ENCODE measurements around the gene RUVBL2. TPM values are rescaled to one million over a fixed set of nuclear protein-coding genes. Genes with fewer than 3 reads are reported as not detected.

Gene RUVBL2
- total and polyA plus RNA-seq, 9 donors, result 55.3 to 72.5 (median 66.4) TPM

GRCh38 chr19:48988860-48989259 is 4.8 kb upstream of the RUVBL2 start:
- Histone ChIP-seq H3K4me3 (ENCODE audit: low read length) (no peak overlapping the region), H3K27ac (ENCODE audit: low read length) (peak overlapping the region; percentile 98), H3K27me3 (ENCODE audit: control insufficient read depth, insufficient read depth, low read length) (no peaks in the 10 kb centered on the region), H3K4me1 (ENCODE audit: control insufficient read depth, insufficient read depth, low read length) (peaks cover 42% of the 10 kb centered on the region), H3K36me3 (ENCODE audit: control insufficient read depth, insufficient read depth, low read length) (peaks cover 59% of the 10 kb centered on the region), H3K9me3 (replicated peaks; ENCODE audit: control insufficient read depth, low read depth, low read length) (no peaks in the 10 kb centered on the region)
- WGBS (ENCODE audit: insufficient coverage), result 88% methylated on average over 8 of the region's 9 CpGs
- no peak for DNase-seq

GRCh38 chr19:48989701-48990291 is 3.9 kb upstream of the RUVBL2 start:
- DNase-seq, result peak; percentile 82
- peaks cover 50% of the 10 kb centered on the region for H3K4me1 ChIP-seq (ENCODE audit: control insufficient read depth, insufficient read depth, low read length)
- peak overlapping the region; percentile 8 for H3K4me3 ChIP-seq (ENCODE audit: low read length)
- H3K36me3 ChIP-seq (ENCODE audit: control insufficient read depth, insufficient read depth, low read length), result peaks cover 56% of the 10 kb centered on the region
- no peaks in the 10 kb centered on the region for H3K27me3 ChIP-seq (ENCODE audit: control insufficient read depth, insufficient read depth, low read length)
- peak overlapping the region; percentile 98 for H3K27ac ChIP-seq (ENCODE audit: low read length)
- 77% methylated on average over 11 of the region's 17 CpGs for WGBS (ENCODE audit: insufficient coverage)
- H3K9me3 ChIP-seq (replicated peaks; ENCODE audit: control insufficient read depth, low read depth, low read length), result no peaks in the 10 kb centered on the region

- peak overlapping the region; percentile 98 for H3K27ac ChIP-seq (ENCODE audit: low read length)
- WGBS (ENCODE audit: insufficient coverage), result 71% methylated on average over 4 of the region's 4 CpGs
- H3K4me1 ChIP-seq (ENCODE audit: control insufficient read depth, insufficient read depth, low read length), result peaks cover 52% of the 10 kb centered on the region
- no peaks in the 10 kb centered on the region for H3K27me3 ChIP-seq (ENCODE audit: control insufficient read depth, insufficient read depth, low read length)
- no peaks in the 10 kb centered on the region for H3K9me3 ChIP-seq (replicated peaks; ENCODE audit: control insufficient read depth, low read depth, low read length)
- peak overlapping the region; percentile 8 for H3K4me3 ChIP-seq (ENCODE audit: low read length)
- peaks cover 50% of the 10 kb centered on the region for H3K36me3 ChIP-seq (ENCODE audit: control insufficient read depth, insufficient read depth, low read length)
- DNase-seq, result no peak
Measured at GRCh38 chr19:48990400-48990799, 3.3 kb upstream of the RUVBL2 start.

- WGBS (ENCODE audit: insufficient coverage), result 88% methylated on average over 15 of the region's 22 CpGs
- no peak for DNase-seq
- H3K4me1 ChIP-seq (ENCODE audit: control insufficient read depth, insufficient read depth, low read length), result peaks cover 52% of the 10 kb centered on the region
Measured at GRCh38 chr19:48991011-48991609, 2.6 kb upstream of the RUVBL2 start.

GRCh38 chr19:48991873-48992580 is 1.7 kb upstream of the RUVBL2 start:
- Histone ChIP-seq H3K27ac (ENCODE audit: low read length) (peak overlapping the region; percentile 98), H3K36me3 (ENCODE audit: control insufficient read depth, insufficient read depth, low read length) (peaks cover 34% of the 10 kb centered on the region), H3K4me1 (ENCODE audit: control insufficient read depth, insufficient read depth, low read length) (peaks cover 52% of the 10 kb centered on the region), H3K4me3 (ENCODE audit: low read length) (peak overlapping the region; percentile 98), H3K9me3 (replicated peaks; ENCODE audit: control insufficient read depth, low read depth, low read length) (no peaks in the 10 kb centered on the region), H3K27me3 (ENCODE audit: control insufficient read depth, insufficient read depth, low read length) (no peaks in the 10 kb centered on the region)
- DNase-seq, result peak; percentile 92
- WGBS (ENCODE audit: insufficient coverage), result 9% methylated on average over 5 of the region's 8 CpGs

More at GRCh38 chr19:48991011-48991609, 2.6 kb upstream of the RUVBL2 start:
- Histone ChIP-seq H3K27ac (ENCODE audit: low read length) (peak overlapping the region; percentile 98), H3K4me3 (ENCODE audit: low read length) (peak overlapping the region; percentile 98), H3K27me3 (ENCODE audit: control insufficient read depth, insufficient read depth, low read length) (no peaks in the 10 kb centered on the region), H3K36me3 (ENCODE audit: control insufficient read depth, insufficient read depth, low read length) (peaks cover 43% of the 10 kb centered on the region), H3K9me3 (replicated peaks; ENCODE audit: control insufficient read depth, low read depth, low read length) (no peaks in the 10 kb centered on the region)

- Histone ChIP-seq H3K36me3 (ENCODE audit: control insufficient read depth, insufficient read depth, low read length) (peaks cover 30% of the 10 kb centered on the region), H3K4me1 (ENCODE audit: control insufficient read depth, insufficient read depth, low read length) (peaks cover 52% of the 10 kb centered on the region), H3K27ac (ENCODE audit: low read length) (peak overlapping the region; percentile 98), H3K27me3 (ENCODE audit: control insufficient read depth, insufficient read depth, low read length) (no peaks in the 10 kb centered on the region), H3K9me3 (replicated peaks; ENCODE audit: control insufficient read depth, low read depth, low read length) (no peaks in the 10 kb centered on the region), H3K4me3 (ENCODE audit: low read length) (peak overlapping the region; percentile 98)
- 0% methylated on average over 15 of the region's 20 CpGs for WGBS (ENCODE audit: insufficient coverage)
- DNase-seq, result no peak
Measured at GRCh38 chr19:48992581-48993174, 1.0 kb upstream of the RUVBL2 start.

GRCh38 chr19:48994035-48994386 is 324 bp downstream of the RUVBL2 start:
- Histone ChIP-seq H3K4me1 (ENCODE audit: control insufficient read depth, insufficient read depth, low read length) (peaks cover 48% of the 10 kb centered on the region), H3K27ac (ENCODE audit: low read length) (peak overlapping the region; percentile 100), H3K9me3 (replicated peaks; ENCODE audit: control insufficient read depth, low read depth, low read length) (no peaks in the 10 kb centered on the region), H3K36me3 (ENCODE audit: control insufficient read depth, insufficient read depth, low read length) (peaks cover 19% of the 10 kb centered on the region), H3K4me3 (ENCODE audit: low read length) (peak overlapping the region; percentile 98), H3K27me3 (ENCODE audit: control insufficient read depth, insufficient read depth, low read length) (no peaks in the 10 kb centered on the region)
- 2% methylated on average over 6 of the region's 13 CpGs for WGBS (ENCODE audit: insufficient coverage)
- DNase-seq, result no peak

GRCh38 chr19:48997972-48998371 is 4.3 kb downstream of the RUVBL2 start:
- Histone ChIP-seq H3K9me3 (replicated peaks; ENCODE audit: control insufficient read depth, low read depth, low read length) (no peaks in the 10 kb centered on the region), H3K27ac (ENCODE audit: low read length) (no peak overlapping the region), H3K4me3 (ENCODE audit: low read length) (no peak overlapping the region), H3K36me3 (ENCODE audit: control insufficient read depth, insufficient read depth, low read length) (peaks cover 26% of the 10 kb centered on the region), H3K27me3 (ENCODE audit: control insufficient read depth, insufficient read depth, low read length) (no peaks in the 10 kb centered on the region), H3K4me1 (ENCODE audit: control insufficient read depth, insufficient read depth, low read length) (peaks cover 10% of the 10 kb centered on the region)
- DNase-seq, result no peak
- 82% methylated on average over 5 of the region's 5 CpGs for WGBS (ENCODE audit: insufficient coverage)

- Histone ChIP-seq H3K36me3 (ENCODE audit: control insufficient read depth, insufficient read depth, low read length) (peaks cover 41% of the 10 kb centered on the region), H3K9me3 (replicated peaks; ENCODE audit: control insufficient read depth, low read depth, low read length) (no peaks in the 10 kb centered on the region), H3K4me3 (ENCODE audit: low read length) (no peak overlapping the region), H3K4me1 (ENCODE audit: control insufficient read depth, insufficient read depth, low read length) (peaks cover 3% of the 10 kb centered on the region), H3K27ac (ENCODE audit: low read length) (no peak overlapping the region), H3K27me3 (ENCODE audit: control insufficient read depth, insufficient read depth, low read length) (no peaks in the 10 kb centered on the region)
- 53% methylated on average over 10 of the region's 16 CpGs for WGBS (ENCODE audit: insufficient coverage)
- no peak for DNase-seq
Measured at GRCh38 chr19:48999481-49000325, 6.0 kb downstream of the RUVBL2 start.

Data from muscle of leg (tissue), 11 donors.